GM11168 (cell line): Measurements from ENCODE around the gene SYNE4.
"Not testable (repeated sequence)": the region's sequence is repeated elsewhere in the genome, so short reads cannot be mapped to it uniquely, and the experiment has no call there.

Experiments
- in situ Hi-C: fragments of 300-500 bp; cut with MboI; formaldehyde crosslinking; loops from one replicate; pipeline ENCODE4 v1.12.0; 2022; ENCODE audit warnings: low sequenced_read_pairs; ENCODE audit not compliant: unreplicated experiment

Gene SYNE4

GRCh38 chr19:36008336-36008978 is at the start of gene SYNE4:
SYNE4 (minus strand) TSS chr19:36008813; CDS start chr19:36008681, 132 bp downstream.
- in situ Hi-C loops: no loop called here

GRCh38 chr19:36054733-36055686 is 46.4 kb upstream of the SYNE4 start, which contains the start of gene WDR62:
WDR62 (plus strand) TSS chr19:36054897; CDS start chr19:36054972, 75 bp downstream.
- in situ Hi-C loops: no loop called here

- in situ Hi-C loops: no loop called here
Observed at GRCh38 chr19:36054119-36054732, 45.6 kb upstream of the SYNE4 start, which contains the start of gene THAP8. THAP8 (minus strand) TSS chr19:36054285; CDS start chr19:36054217, 68 bp downstream.

- in situ Hi-C loops: no loop called here
Observed at GRCh38 chr19:36051637-36052036, 43.0 kb upstream of the SYNE4 start.

GRCh38 chr19:36051236-36051635 is 42.6 kb upstream of the SYNE4 start:
- in situ Hi-C loops: no loop called here

- in situ Hi-C loops: no loop called here
Observed at GRCh38 chr19:36049080-36049698, 40.6 kb upstream of the SYNE4 start.

GRCh38 chr19:36047835-36048234 is 39.2 kb upstream of the SYNE4 start:
- in situ Hi-C loops: no loop called here

- in situ Hi-C loops: no loop called here
Observed at GRCh38 chr19:36046443-36047050, 37.9 kb upstream of the SYNE4 start.

- in situ Hi-C loops: no loop called here
Observed at GRCh38 chr19:36043952-36044351, 35.3 kb upstream of the SYNE4 start.

GRCh38 chr19:36041831-36042230 is 33.2 kb upstream of the SYNE4 start:
- in situ Hi-C loops: no loop called here

- in situ Hi-C loops: not testable (repeated sequence)
Observed at GRCh38 chr19:36041092-36041491, 32.5 kb upstream of the SYNE4 start.

GRCh38 chr19:36040495-36040894 is 31.9 kb upstream of the SYNE4 start:
- in situ Hi-C loops: no loop called here

GRCh38 chr19:36032251-36033104 is 23.9 kb upstream of the SYNE4 start, which contains the start of gene CLIP3:
CLIP3 (minus strand) TSS chr19:36032873; CDS start chr19:36032357, 516 bp downstream.
- in situ Hi-C loops: no loop called here

GRCh38 chr19:36031308-36031707 is 22.7 kb upstream of the SYNE4 start:
- in situ Hi-C loops: no loop called here

- in situ Hi-C loops: no loop called here
Observed at GRCh38 chr19:36030264-36031148, 21.9 kb upstream of the SYNE4 start.

GRCh38 chr19:36028313-36029041 is 19.9 kb upstream of the SYNE4 start:
- in situ Hi-C loops: no loop called here

GRCh38 chr19:36027696-36028095 is 19.1 kb upstream of the SYNE4 start:
- in situ Hi-C loops: no loop called here
